HG03060 (cell line): ENCODE data around the gene DYNLT5.
"Not testable (repeated sequence)": the region's sequence is repeated elsewhere in the genome, so short reads cannot be mapped to it uniquely, and the experiment has no call there.

ENCODE experiments used
- ATAC-seq: cut with Tn5 transposase; IDR thresholded peaks from one replicate; pipeline ENCODE4 v1.9.1; 2021; ENCODE audit warnings: low read depth, moderate number of reproducible peaks; ENCODE audit not compliant: unreplicated experiment

The DYNLT5 gene, protein sequence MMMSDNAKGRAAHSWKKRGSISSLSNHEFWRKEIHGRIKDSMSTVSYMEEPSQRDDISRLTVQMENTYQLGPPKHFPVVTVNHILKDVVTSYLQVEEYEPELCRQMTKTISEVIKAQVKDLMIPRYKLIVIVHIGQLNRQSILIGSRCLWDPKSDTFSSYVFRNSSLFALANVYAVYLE

DNA sequence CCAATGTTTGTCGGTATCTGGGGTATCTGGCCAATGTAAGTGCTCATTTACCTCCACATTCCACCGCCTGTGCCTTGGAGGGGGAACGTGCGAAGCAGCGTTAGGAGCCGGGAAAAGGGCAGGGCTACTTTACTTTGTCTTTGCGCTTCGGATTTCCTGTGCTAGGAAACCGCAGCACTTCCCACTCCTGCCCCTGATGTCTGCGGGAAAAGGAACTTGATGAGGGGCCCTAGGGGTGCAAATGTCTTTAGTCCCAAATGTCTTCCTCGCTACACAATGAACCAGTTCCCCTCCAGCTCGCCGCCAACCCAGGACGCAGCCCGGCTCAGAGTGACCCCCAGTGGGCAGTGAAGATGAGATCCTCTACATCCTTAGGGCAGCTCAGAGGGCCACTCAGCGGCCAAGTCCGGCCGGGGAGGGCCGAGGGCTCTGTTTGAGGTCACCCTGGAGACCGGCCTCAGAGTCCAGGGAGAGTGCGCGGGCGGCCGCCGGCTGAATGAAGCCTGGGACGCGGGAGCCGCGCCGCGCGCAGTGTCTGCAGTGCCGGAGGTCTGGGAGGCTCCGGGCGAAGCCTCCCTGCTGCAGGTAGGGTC lies at the start of gene DYNLT5:
TSS of gene DYNLT5 (plus strand) at position 460 of the 593 bp plus-strand sequence. CDS start 2,200 bp downstream, outside the sequence.
- ATAC-seq = no peak

DNA sequence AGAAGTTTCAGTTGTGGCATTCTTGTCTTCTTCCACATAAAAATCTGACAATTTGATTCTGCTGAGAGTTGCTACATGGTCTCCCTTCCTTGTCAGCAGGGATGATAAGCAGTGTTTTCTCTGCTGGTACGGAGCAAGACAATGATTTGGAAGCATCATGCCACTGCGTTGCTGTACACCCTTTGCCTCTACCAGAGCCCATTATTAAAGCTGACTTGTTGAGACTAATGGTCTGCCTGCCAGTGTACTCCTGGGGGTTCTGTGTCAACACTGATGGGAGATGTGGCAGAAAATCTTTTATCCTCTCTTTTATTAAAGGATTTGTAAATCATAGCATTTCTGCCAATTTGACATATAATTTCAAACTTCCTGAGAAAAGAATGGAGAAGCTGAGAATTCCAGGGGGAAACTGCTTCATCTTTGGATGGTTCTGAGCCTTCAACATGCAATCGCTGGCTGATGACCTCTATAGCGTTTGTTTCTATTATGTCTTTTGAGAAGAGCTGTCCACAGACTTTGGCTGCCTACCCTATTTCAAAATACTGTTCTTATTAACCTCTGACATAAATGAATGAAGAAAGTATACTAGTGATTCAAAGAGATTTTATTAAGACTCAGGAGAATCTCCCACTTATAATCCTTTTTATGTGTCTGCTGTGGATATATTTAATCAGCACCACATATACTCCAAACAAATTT lies 47.9 kb upstream of the DYNLT5 start:
- ATAC-seq = no peak

DNA sequence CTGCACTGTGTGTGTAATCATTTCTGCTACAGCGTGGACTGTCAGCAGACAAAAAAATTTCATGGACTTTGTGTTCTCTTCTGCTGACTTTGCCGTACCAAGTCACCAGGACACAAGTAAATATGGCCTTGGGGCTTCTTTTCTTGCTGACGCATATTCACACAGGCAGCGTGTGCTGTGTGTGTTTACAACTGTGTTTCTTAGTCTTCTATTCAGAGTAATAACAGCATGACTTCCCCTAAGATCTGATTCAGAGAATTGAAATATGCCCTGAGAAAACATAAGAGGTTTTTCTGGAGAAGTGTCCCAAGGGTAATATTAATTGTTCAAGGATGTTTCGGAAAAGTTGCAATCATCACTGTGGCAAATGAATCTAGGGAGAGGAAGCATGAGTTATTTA lies 47.1 kb upstream of the DYNLT5 start:
- ATAC-seq = no peak

DNA sequence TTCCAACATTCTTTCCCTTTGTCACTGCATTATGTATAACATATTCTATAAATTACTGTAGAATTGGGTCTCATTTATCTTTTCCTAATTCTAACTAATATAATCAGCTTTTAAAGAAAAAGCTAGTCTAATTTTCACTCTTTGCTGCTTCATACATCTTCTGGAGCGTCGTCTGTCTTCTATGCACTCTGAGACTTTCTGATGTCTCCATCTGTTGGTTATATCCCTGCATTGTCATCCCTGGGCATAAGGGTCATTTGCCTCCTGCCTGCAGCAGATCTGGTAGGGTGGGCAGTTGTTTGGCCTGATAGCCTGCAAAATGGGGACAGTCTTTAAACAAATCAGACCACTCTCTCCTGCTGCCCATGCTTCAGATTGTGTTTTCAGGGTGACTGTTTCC lies 40.8 kb upstream of the DYNLT5 start:
- ATAC-seq = no peak

DNA sequence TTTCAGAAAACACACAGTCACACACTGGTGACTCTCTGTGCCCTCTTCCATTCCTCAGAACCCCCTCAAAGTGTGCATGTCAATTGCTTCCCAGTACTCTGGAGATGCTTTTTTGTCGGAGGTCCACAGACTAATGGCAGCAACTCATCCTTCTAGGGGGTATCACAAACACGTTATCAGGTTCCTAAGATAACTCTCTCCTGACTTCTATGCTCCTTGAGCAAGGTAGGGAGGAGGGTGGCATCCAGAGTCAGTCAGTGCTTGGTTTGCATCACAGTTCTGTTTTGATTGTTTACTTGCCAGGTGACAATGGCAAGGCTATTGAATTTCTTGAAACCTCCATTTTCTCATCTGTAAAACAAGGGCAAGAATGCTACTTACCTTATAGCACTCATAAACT lies 39.4 kb upstream of the DYNLT5 start:
- ATAC-seq = no peak

DNA sequence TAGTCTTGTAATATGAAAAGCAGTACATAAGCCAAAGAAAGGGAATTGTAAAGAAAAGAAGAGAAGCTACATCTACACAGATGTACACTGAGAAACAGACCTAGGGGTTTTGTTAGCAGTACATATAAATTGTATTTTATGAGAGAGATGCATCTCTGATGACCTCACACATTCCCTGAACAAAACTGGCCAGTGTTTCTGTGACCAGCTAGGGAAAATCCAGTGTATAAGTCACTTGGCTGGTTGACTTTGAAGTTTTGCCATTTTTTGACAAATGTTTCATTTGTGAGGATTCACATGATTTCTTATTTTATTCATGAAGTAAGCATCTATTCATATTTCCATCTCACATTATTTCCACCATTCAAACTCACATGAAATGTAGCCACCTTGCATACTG lies 28.3 kb upstream of the DYNLT5 start:
- ATAC-seq = no peak

DNA sequence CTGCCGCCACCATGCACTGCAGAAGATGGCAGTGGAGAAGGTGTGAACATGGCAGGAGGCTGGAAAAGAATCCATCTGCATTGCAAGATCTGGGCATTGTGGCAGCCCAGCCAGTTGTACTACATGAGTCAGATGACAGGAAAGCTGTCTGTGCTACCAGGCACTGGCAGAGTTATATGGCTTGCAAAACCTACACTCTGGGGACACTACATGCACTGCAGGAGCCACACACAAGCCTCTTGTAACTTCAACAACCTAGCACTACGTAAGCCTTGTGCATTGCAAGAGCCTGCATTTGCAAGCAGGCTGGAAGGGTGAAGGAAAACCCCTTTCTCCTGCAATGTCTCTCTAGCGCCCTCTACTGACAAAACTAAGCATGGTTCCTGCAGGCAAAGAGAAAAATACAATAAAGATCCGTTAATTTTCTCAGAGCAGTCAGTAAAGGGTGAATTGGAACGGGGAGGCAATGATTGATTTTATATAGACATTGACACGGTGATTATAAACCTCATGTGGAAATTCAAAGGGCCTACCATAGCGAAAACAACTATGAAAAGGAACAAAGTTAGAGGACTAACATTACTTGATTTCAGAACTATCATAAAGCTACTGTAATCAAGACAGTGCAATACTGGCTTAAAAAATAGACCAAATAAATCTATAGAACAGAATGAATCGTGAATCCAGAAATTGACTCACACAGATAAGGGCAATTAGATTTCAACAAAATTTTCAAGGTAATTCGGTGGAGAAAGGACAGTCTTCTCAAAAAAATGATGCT lies 26.2 kb upstream of the DYNLT5 start:
- ATAC-seq = peak; percentile 71

DNA sequence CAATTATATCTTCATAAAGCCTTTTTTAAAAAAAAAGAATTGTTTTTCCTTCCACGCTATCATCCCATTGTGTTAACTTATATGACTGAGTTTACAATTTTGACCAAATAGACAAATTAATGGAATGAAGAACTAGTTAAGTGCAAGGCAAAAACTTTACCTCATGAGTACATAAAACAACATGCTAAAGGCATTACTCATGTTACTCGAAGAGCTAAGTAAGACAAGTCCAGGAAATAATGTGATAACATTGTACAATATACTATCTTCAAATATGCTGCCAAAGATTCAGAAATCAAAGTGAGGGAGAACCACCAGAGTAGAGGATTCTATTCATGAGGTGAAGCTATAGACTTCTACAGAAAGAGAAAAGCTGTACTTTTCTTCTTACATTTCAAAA lies 24.2 kb upstream of the DYNLT5 start:
- no peak for ATAC-seq

DNA sequence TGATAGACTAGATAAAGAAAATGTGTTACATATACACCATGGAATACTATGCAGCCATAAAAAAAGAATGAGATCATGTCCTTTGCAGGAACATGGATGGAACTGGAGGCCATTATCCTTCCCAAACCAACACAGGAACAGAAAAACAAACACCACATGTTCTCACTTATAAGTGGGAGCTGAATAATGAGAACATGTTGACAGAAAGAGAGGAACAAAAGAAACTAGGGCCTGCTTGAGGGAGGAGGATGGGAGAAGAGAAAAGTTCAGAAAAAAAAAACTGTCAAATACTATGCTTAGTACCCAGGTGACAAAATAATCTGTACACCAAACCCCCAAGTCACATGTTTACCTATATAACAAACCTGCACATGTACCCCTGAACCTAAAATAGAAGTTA lies 23.5 kb upstream of the DYNLT5 start:
- not testable (repeated sequence) for ATAC-seq

DNA sequence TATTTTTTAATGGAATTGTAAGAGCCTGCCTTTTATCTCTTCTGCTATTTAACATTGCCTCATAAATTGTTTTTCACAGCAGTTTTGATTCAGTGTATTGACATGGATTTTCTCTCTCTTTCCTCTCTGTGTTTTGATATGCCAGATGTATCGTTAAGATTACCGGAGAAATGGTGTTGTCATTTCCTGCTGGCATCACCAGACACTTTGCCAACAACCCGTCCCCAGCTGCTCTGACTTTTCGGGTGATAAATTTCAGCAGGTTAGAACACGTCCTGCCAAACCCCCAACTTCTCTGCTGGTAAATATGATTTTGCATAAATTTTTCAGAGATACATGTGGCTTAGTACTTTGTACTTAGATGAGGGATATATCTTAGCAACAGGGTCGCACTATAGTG lies 23.1 kb upstream of the DYNLT5 start:
- no peak for ATAC-seq

DNA sequence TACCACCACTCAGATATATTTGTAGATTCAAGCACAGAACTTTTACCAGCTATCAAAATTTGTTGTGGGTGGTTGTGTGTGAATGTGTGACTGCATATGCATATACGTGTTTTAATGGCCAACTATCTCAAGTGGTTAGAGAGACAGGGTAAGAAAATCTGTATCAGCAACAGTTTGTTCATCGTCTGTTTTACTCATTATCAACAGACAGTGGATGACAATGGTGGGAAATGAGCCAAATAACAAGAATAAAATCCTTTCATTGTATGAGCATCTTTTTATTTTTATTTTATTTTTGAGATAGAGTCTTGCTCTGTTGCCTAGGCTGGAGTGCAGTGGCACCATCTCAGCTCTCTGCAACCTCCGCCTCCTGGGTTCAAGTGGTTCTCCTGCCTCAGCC lies 22.7 kb upstream of the DYNLT5 start:
- no peak for ATAC-seq

DNA sequence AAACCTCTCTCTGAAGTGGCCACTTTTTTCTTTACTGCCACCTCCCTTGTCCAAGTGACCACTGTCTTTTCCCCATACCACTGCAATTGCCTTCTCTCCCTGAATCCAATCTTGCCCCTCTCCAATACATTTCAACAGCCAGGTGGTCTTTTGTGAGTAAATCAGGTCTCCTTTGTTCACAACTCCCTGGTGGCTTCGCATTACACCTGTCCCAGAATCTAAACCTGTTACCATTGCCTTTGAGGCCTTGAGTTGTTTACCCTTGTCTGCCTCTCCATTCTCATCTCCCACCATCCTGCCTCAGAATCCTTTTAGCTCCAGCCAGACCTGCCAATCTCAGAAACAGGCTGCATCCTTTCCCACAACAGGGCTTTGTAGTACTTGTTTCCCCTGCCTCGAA lies 21.8 kb upstream of the DYNLT5 start:
- no peak for ATAC-seq

DNA sequence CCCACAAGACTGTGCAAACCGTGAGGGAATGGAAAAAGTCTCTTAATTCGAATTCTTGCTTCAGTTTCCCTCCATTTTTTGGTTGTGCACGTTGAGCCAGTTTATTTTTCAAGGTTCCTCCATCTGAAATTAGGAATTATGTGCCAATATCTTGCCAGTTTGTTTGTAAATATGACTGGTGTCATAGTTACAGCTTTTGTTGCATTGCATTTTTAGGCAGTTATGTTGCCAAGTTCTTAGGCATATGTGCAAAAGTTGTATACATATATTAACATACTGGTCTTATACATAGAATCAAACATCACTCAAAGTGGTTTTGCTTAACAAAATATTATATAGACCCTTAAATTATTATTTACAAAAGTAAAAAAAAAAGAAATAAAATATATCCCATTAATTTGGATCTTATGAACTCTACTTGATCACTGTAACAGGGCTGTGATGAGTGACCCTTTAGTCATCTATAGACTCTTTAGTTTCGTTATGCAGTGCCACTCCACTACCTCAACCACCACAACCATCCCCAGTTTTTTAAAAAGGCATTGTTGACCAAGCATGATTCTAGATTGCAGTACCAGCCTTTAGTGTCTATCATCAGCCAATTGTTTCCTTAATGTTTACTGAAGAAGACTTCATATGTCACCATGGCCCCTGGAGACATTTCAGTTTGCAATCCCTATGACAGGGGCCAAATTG lies 20.9 kb upstream of the DYNLT5 start:
- no peak for ATAC-seq

DNA sequence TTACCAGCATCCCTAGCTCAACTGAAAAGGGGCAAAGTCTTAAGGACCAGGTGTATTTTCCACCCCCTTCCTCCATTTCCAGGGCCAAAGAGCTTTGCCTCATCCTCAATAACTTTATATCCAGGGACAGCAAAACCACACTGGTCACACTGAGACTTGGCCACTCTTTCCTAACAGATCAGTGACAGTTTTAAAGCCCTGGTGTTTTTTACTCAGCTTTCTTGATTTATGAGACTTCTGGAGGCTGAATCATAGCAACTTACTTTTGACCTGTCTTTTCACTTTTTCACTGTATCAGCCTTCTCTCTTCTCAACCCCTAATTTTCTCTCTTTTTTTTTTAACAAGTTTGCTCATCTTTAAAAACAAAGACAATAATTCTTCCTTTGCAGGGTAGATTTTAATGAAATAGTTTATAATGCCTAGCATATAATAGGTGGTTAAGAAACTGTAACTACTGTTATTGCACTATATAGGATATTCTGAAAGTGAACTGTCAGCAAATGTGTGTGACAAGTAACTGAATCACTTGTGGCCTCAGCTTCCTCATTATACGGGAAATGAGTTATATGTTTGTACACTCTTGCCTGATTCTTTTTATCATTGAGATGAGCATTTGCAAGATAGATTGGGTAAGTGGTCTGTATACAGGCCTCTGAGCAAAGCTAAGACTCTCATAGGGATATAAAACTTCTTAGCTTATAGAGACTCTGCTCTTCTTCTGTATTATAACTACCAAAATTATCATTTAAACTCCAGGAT lies 19.7 kb upstream of the DYNLT5 start:
- no peak for ATAC-seq

DNA sequence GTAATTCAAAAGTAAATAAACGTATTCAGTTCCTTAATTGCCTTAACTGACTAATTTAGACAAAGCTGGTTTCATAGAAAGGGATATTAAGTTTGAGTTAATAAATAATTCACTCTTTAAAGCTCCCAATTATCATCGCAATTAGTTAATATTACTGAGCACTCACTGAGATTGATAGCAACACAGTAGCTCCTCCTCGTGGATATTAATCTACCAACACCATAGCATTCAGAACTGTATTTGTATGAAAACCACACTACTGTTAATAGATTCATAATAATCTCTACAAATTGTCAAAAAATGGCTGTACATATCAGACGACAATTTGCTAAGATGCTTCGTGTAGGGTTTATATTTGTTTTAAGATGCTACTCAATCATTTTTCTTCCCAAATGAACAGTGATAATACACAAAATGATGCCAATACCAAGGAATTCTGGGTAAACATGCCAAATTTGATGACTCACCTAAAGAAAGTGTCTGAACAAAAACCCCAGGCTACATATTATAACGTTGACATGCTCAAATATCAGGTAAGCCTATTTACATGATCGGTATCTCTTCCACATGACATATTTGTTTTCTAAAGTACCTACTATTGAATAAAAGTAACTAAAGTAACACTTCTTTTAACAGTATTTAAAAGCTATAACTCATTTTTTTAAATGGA lies 18.8 kb upstream of the DYNLT5 start:
- no peak for ATAC-seq

DNA sequence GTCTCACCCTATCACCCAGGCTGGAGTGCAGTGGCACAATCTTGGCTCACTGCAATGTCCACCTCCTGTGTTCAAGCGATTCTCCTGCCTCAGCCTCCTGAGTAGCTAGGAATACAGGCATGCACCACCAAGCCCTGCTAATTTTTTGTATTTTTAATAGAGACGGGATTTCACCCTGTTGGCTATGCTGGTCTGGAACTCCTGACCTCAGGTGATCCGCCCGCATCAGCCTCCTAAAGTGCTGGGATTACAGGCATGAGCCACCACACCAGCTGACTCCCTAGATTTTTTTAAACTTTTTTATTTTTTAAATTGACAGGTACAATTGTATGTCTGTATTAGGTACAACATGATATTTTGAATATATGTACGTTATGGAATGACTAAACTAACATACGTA lies 17.7 kb upstream of the DYNLT5 start:
- ATAC-seq = not testable (repeated sequence)

DNA sequence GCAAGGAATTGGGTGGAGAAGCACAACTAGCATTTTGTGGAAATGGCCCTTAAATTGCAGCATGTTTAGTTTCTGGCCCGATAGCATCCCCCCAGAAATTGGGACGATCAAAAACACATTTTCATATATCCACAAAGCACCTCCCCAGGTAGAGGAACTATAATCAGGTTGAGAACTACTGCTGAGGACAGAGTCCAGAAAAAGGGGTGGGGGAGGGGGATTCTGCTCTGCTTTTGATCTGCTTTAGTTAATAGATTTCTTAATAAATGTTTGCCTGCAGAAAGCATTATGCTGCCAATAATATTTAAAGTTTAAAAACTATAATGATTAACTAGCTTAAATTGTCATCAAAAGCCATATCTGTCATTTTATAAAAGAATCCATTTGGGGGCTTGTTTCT lies 14.4 kb upstream of the DYNLT5 start:
- no peak for ATAC-seq

DNA sequence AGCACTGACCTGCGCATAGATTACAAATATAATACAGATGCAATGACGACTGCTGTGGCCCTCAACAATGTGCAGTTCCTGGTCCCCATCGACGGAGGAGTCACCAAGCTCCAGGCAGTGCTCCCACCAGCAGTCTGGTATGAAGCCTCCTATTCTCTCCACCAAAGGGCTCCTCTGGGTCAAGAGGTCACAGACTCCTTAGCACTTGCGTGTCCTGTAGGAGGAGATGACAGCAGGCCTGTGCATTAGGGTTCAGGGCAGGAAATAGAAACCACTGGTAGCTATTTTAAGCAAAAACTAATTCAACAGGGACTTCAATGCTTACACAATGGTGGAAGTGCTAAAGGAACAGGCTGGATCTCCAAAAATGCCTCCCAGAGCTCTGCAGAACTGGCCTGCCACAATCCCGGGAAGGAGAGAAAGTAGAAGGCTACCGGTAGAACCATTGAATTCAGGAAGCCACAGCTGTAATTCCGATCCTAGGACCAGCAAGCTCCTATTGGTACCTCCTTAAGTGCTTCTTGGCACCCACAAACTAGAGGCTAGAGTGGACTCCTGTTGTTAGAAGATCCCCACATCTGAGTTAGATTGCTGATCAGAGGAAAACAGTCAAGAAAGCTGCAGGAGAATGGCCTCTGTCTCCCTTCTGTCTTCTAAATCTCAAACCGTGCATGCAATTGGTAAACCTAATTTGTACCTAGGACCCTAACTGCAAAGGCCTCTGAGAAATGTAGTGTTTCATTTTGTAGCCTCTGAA lies 12.7 kb upstream of the DYNLT5 start:
- no peak for ATAC-seq

DNA sequence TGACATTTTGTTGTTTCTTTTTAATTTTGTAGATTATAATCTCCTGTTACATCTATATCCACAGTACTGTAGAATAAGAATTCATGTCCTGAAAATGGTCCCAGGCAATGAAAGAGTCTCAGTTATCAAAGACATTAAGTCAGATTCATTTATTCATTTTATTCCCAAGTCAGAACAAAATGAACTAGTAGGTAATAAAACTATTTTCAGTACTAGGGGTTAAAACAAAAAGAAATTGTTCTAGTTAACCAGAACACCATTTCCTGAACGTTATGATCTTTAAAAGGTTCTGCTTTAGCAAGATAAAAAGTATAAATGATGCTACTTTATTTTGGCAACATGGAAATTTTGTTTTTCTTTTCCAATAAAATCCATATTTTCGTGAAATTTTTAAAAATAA lies 6.8 kb upstream of the DYNLT5 start:
- no peak for ATAC-seq
